ENCODE data around the gene CACNA2D2. TPM values are rescaled to one million over a fixed set of nuclear protein-coding genes. Genes with fewer than 3 reads are reported as not detected.

The CACNA2D2 gene
- total and polyA plus RNA-seq, 2 of the 4 experiments (the other 2 are of a cell fraction) = 0.15 TPM; not detected in 1

GRCh38 chr3:50339485-50340146 is 163.8 kb downstream of the CACNA2D2 start (continued):
- TF ChIP-seq USF2 (IDR thresholded peaks at IDR 0.05; ENCODE audit: low read depth, low read length) = no peak

- Histone ChIP-seq H4K91ac (ENCODE audit: insufficient read depth, low read depth, low read length) (no peak overlapping the region; the same call in 1 of the 2 replicates), H4K8ac (ENCODE audit: low read depth in 2 of 2, low read length in 2 of 2) (peak overlapping the region in 1 of 2 experiments; percentile 56; a peak in 2 of 4 replicates)
- CTCF ChIA-PET = no interaction called here
- no peak for TF ChIP-seq FOS (IDR thresholded peaks at IDR 0.05; ENCODE audit: low read depth, low read length)
- TF ChIP-seq CTCF (conservative IDR thresholded peaks at IDR 0.05; ENCODE audit: low read depth, low read length) = no peak
- TF ChIP-seq BHLHE40 (IDR thresholded peaks at IDR 0.05; ENCODE audit: low read depth, low read length) = no peak
- TF ChIP-seq NFE2L2 (IDR thresholded peaks at IDR 0.05; ENCODE audit: low read depth, low read length) = no peak
- no peak for TF ChIP-seq POLR2A (IDR thresholded peaks at IDR 0.05; ENCODE audit: low read depth, low read length)
- TF ChIP-seq RAD21 (IDR thresholded peaks at IDR 0.05; ENCODE audit: low read length) = no peak
- TF ChIP-seq CHD1 (IDR thresholded peaks at IDR 0.05; ENCODE audit: low read depth, low read length) = no peak
- no peak for TF ChIP-seq USF2 (IDR thresholded peaks at IDR 0.05; ENCODE audit: low read depth, low read length)
- no peak for TF ChIP-seq SMC3 (IDR thresholded peaks at IDR 0.05; ENCODE audit: low read depth, low read length)
- no peak for TF ChIP-seq MAZ (IDR thresholded peaks at IDR 0.05; ENCODE audit: borderline replicate concordance, low read depth, low read length)
- no peak for TF ChIP-seq RCOR1 (IDR thresholded peaks at IDR 0.05; ENCODE audit: insufficient replicate concordance, low read length)
- no peak for TF ChIP-seq MAFK (IDR thresholded peaks at IDR 0.05; ENCODE audit: low read depth, low read length)
- TF ChIP-seq MXI1 (IDR thresholded peaks at IDR 0.05; ENCODE audit: borderline replicate concordance, low read depth, low read length) = no peak
Observed at GRCh38 chr3:50338965-50339364, 164.5 kb downstream of the CACNA2D2 start.

More at GRCh38 chr3:50338965-50339364, 164.5 kb downstream of the CACNA2D2 start:
- Histone ChIP-seq H3K4me2 (ENCODE audit: low read depth, low read length) (no peak overlapping the region), H3K36me3 (ENCODE audit: control insufficient read depth, insufficient read depth, low read length) (peaks cover 3% of the 10 kb centered on the region; the same call in 1 of the 2 replicates), H3K18ac (ENCODE audit: low read depth, low read length) (no peak overlapping the region), H2AK9ac (replicated peaks; ENCODE audit: low read depth, low read length, poor library complexity) (peak overlapping the region; percentile 70), H3K4me1 (ENCODE audit: control insufficient read depth, insufficient read depth, low read length) (peaks cover 29% of the 10 kb centered on the region), H3K9me1 (ENCODE audit: insufficient read depth, low read length) (peaks cover 23% of the 10 kb centered on the region), H3K9me3 (ENCODE audit: control insufficient read depth, insufficient read depth, low read length) (no peaks in the 10 kb centered on the region), H2BK15ac (ENCODE audit: low read depth, low read length) (peak overlapping the region; percentile 61; the same call in 1 of the 3 replicates), H3K9ac (ENCODE audit: low read depth, low read length) (no peak overlapping the region), H4K20me1 (ENCODE audit: insufficient read depth, low read length) (peaks cover 28% of the 10 kb centered on the region), H3K27ac (ENCODE audit: insufficient read depth, low read length) (no peak overlapping the region), H2BK20ac (ENCODE audit: low read depth, low read length) (no peak overlapping the region; the same call in 1 of the 2 replicates), H3K4ac (ENCODE audit: low read depth, low read length) (peak overlapping the region; percentile 62), H3K4me3 (ENCODE audit: insufficient read depth, low read depth, low read length) (no peak overlapping the region), H2BK5ac (ENCODE audit: low read depth, low read length, poor library complexity, severe bottlenecking) (peak overlapping the region; percentile 7), H3K79me1 (ENCODE audit: low read depth in 1 of 2, low read length in 2 of 2) (peaks cover 15 to 50% of the 10 kb centered on the region in 2 experiments; a peak in 3 of 4 replicates), H4K5ac (ENCODE audit: low read depth, low read length) (no peak overlapping the region), H3K23ac (ENCODE audit: low read depth, low read length) (peak overlapping the region; percentile 64; the same call in 1 of the 2 replicates), H3K56ac (ENCODE audit: extremely low read depth, insufficient read depth, low read length) (no peak overlapping the region), H2AFZ (replicated peaks; ENCODE audit: low read length, poor library complexity) (peak overlapping the region; percentile 62), H3K14ac (replicated peaks; ENCODE audit: low read depth, low read length) (0 out of 2 replicates have a peak overlapping the region, but pooled peaks have one; percentile 37), H3K27me3 (ENCODE audit: control insufficient read depth, insufficient read depth, low read length) (no peaks in the 10 kb centered on the region), H2BK120ac (ENCODE audit: low read depth, low read length) (peak overlapping the region; percentile 19), H2AK5ac (ENCODE audit: low read depth, low read length) (peak overlapping the region; percentile 59)
- POLR2A ChIA-PET (ENCODE audit: unreplicated experiment) = no interaction called here
- intact Hi-C loops (cut with micrococcal nuclease) = no loop called here
- no peak for ATAC-seq (ENCODE audit: low read depth)
- WGBS, 2 experiments (ENCODE audit: extremely low coverage in 2 of 2, insufficient read length in 1 of 2) = 79% methylated on average over 4 of the region's 5 CpGs; no CpG with 5 or more reads in 1 of the 2 experiments
- dilution Hi-C loops (cut with HindIII; ENCODE audit: low sequenced_read_pairs, unreplicated experiment) = no loop called here
- no peak for DNase-seq
- in situ Hi-C loops (cut with MboI; ENCODE audit: low sequenced_read_pairs) = loop anchor here (25.0 kb wide), 3 partner anchors 1048 to 1823 kb away; partner anchors contain the start of genes ABHD14B, GPR62, MANF and PCBP4
- no TSS peak for BruUV-seq (replicated peaks)
